GOT3 (cell line): ENCODE measurements around the gene VPS26B.
"Not testable (repeated sequence)": the region's sequence is repeated elsewhere in the genome, so short reads cannot be mapped to it uniquely, and the experiment has no call there.

Source experiments
- DNase-seq: peaks from one replicate; lab custom pipeline; 2025; ENCODE audit warnings: mixed read lengths; lab: John Stamatoyannopoulos, UW

The VPS26B gene

DNA sequence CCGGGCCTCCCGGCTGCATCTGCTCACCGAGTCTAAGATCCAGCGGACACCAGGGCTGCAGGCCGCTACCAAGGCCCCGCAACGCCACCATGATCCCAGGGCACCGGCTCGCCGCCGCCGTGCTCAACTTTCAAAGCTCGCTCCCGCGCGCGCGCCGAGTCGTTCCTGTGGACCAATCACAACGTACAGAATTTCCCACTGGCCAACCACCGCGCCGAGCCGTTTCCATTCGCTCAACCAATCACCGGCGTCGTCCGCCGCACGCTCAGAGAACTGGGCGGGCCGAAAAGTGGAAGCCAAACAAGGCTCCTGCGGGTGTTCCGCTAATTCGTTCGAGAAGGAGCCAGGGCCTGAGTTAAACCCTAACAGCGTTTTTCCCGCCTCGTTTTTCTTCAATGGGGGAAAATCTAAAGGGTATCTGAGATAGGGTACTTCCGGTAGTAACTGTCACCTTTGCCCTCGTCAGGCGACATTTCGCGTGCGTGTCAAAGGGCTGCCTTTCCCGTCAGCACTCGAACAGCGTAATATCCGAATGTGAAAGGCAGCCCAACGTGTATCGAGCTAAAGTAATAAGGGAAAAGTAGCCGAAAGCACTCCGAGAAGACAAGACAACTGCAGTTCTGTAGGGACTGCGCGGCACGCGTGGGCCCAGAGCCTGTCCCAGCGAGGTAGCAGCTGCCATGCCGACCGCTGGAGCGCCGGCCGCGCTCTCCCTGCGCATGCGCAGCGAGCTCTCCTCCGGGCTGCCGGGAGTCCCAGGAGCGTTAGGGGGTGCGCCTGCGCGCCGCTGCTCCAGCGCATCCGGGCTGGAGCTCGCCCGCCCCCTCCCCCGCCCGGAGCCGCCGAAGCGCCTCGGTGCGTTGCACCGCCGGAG, at the start of gene VPS26B, which contains the start of gene NCAPD3:
VPS26B (plus strand) TSS at position 836 of the 874 bp plus-strand sequence. CDS start 452 bp downstream, outside the sequence.
NCAPD3 (minus strand) TSS at position 132 of the 874 bp plus-strand sequence; CDS start at position 91, 41 bp downstream.
- peak; percentile 59 for DNase-seq

- DNase-seq = no peak
Observed at GRCh38 chr11:134176284-134176683, 48.2 kb upstream of the VPS26B start.

- no peak for DNase-seq
Observed at GRCh38 chr11:134178032-134178674, 46.3 kb upstream of the VPS26B start.

DNA sequence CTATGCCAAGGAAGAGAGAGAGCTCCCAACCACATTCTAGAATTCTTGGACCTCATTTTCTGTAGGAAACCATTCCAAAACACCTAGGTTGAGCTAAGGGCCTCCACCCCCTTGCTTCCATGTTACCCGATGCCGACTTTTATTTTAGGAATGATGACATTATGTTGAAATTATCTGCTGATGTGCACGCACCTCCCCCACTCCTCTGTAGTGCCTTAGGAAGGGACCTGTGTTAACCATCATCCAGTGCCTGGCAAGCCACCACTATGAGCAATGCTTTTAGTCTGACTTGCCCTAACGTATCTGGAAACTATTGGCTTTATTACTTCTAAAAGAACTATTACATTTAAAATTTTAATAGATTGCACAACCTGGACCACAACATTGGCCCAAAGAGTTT, 42.8 kb upstream of the VPS26B start:
- DNase-seq = no peak

DNA sequence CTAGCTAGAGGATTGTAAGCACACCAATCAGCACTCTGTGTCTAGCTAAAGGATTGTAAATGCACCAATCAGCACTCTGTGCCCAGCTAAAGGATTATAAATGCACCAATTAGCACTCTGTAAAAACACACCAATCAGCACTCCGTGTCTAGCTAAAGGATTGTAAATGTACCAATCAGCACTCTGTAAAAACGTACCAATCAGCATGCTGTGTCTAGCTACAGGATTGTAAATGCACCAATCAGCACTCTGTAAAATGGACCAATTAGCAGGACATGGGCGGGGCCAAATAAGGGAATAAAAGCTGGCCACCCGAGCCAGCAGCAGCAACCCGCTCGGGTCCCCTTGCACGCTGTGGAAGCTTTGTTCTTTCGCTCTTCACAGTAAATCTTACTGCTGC, 36.4 kb upstream of the VPS26B start:
- not testable (repeated sequence) for DNase-seq

- no peak for DNase-seq
Observed at GRCh38 chr11:134196756-134197155, 27.7 kb upstream of the VPS26B start.

- no peak for DNase-seq
Observed at GRCh38 chr11:134199531-134199930, 24.9 kb upstream of the VPS26B start.

DNA sequence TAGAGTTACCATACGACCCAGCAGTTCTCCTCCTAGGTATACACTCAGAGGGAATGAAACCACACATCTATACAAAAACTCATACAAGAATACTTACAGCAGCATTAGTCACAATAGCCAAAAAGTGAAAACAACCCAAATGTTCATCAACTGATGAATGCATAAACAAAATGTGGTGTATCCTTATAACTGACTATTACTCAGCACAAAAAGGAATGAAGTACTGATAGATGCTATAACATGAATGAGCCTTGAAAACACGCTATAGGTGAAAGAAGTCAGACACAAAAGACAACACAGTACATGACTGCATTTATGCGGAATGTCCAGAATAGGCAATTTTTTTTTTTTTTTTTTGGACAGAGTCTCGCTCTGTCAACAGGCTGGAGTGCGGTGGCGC, 23.8 kb upstream of the VPS26B start:
- DNase-seq = no peak

GRCh38 chr11:134202661-134203060, 21.8 kb upstream of the VPS26B start:
- DNase-seq = no peak

DNA sequence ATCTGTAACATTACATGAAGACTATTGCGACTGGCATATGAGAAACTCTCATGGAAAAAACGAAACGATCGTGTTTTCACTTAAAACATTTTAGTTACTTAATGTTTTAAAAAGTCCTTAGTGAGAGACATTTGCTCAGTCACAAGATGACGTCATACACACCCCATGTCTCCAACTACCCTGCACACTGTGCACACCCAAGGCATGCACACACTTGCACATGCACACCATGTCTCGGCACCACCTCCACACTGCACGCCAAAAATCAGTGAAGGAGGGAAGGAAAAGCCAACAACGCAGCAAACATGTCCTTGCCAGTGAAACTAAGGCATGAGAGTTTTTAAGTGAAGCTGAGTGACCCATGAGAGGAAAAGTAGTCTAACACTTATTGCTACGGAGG, 18.7 kb upstream of the VPS26B start:
- DNase-seq = no peak

DNA sequence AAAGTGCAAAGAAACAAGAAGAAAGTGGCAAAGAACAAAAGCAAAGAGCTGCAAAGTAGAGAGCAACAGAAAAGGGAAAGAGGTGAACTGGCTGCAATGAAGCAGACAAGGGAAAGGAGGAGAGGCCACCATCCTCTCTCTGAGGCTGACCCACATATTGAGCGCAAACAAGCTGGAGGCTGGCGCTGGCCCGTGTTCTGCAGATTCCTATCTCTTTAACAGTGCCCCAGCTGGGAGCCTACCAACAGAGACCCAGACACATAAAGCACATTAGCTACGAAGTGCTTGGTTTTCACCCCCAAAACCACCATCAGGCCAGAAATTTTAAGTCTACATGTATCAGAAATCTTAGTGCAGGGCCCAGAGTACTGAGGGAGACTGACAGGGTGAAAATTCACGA, 18.3 kb upstream of the VPS26B start:
- DNase-seq = no peak

DNA sequence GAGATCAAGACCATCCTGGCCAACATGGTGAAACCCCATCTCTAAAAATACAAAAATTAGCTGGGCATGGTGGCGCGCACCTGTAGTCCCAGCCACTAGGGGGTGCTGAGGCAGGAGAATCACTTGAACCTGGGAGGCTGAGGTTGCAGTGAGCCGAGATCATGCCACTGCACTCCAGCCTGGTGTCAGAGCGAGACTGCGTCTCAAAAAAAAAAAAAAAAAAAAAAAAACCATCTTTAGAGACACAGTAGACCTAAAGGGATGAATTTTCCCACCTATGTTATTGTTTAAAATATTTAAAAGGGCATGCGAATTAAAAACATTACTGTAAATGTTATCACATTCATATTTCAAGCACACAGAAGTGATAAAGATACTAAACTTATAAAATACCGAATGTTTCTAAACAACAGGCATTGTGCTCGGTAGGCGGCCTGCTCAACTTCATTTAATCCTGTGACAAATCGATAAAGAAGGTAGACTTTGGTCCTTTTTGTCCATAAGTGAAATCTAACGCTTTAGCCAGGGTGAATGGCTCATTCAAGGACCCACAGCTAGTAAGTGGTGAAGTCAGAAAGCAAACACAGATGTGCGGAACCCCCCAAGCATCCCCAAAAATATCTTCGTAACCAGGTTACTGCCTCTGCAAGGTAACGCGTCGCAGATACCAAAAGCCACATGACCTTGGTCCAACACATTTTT, 16.8 kb upstream of the VPS26B start:
- no peak for DNase-seq

GRCh38 chr11:134215836-134216235, 8.6 kb upstream of the VPS26B start:
- no peak for DNase-seq

DNA sequence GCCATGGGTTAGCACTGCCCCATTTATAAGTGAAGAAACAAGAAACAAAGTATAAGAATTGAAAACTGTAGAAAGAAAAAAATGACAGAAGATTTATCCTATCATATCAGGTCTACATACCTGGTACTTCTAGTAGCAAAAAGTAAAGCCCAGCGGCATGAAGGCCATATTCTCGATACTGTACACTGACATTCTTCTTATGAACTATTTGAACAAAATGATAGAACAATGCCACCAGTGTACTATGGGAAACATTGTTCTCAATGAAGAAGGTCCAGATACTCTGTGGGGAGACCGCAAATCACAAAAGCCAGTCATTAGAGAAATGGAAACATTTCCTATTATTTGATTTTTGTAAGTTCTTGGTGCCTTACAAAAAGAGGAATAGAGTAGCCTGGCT, 7.7 kb upstream of the VPS26B start:
- DNase-seq = no peak

GRCh38 chr11:134223121-134223520, 1.4 kb upstream of the VPS26B start:
- no peak for DNase-seq

- DNase-seq = no peak
Observed at GRCh38 chr11:134224710-134225664, 516 bp downstream of the VPS26B start.

GRCh38 chr11:134226806-134227325, 2.4 kb downstream of the VPS26B start:
- DNase-seq = no peak

DNA sequence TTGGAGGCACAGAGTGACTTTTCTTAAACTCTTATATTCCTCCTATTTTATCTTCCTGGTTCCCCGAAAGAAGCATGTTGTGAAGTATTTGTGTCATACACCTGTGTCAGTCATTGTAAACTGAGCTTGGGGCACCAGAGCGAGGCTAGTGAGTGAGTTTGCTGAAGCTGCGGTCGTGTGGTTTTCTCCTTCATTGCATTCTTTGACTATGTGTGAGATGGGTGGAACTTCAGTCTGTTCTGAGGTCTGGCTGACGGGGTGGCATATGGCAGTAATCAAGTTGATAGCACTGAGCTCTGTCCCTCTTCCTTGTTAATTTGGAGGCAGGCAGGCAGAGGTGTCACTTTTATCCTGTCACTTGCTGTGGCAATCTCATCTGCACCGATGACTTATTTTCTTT, 4.2 kb downstream of the VPS26B start:
- no peak for DNase-seq

DNA sequence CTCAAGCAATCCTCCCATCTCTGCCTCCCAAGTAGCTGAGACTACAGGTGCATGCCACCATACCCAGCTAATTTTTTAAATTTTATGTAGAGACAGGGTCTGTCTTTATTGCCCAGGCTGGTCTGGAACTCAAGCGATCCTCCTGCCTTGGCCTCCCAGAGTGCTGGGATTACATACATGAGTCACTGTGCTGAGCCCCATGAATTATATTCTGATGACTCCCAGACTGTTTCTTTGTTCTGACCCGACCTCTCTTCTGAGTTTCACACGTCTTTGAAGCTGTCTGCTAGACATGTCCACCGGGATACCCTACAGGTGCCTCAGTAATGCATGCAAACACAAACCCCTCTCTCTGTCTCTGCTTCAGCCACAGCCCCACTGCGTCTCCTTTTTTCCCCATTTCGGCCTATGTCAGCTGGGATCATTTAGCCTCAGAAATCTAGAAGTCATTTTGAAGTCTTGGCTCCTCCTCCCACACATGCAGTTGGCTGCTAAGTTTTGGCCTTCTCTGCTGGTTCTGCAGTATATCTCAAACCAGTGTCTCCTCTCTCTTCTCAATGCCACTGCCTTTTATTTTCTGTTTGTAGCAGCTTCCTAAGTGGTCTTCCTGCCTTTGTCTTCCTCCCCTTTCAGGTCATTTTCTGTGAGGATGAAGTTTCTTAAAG, 4.8 kb downstream of the VPS26B start:
- no peak for DNase-seq

DNA sequence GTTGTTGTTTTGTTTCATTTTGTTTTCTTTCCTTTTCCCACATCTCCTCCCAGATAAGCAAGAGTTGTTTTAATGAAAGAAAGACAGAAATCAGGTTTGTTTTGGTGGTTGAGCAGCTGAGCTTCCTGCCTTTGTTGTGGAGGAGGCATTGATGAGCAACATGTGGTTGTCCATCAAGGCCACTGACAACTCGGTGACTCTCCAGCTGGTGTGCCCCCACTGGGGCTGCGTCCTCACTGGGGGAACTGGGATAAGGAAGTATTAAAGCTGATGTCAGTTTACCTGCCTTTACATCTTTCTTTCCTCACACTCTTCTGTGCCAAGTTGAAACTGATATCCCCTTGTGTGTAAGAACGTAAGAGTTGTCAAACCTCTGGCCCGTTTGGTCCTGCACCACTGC, 5.9 kb downstream of the VPS26B start:
- DNase-seq = no peak
